Mesendoderm (in vitro differentiated cells): ENCODE data around the gene OR2T12.
"Not testable (repeated sequence)": the region's sequence is repeated elsewhere in the genome, so short reads cannot be mapped to it uniquely, and the experiment has no call there.

Experiments
- DNase-seq: peaks from one replicate; pipeline ENCODE4 v3.0.0; 2013
- H2AK5ac ChIP-seq: 2 replicates; pipeline ENCODE4 v1.6.1; 2013; ENCODE audit warnings: low read length, inconsistent platforms
- H2BK120ac ChIP-seq: 2 replicates; pipeline ENCODE4 v1.6.1; 2013; ENCODE audit warnings: low read depth, mild to moderate bottlenecking, low read length, moderate library complexity, mixed read lengths
- H2BK15ac ChIP-seq: replicated peaks from 2 replicates; pipeline ENCODE4 v1.6.1; 2013; ENCODE audit warnings: low read depth, mild to moderate bottlenecking, moderate library complexity
- H2BK5ac ChIP-seq: 2 replicates; pipeline ENCODE4 v1.6.1; 2013; ENCODE audit warnings: low read length, inconsistent platforms
- H3K18ac ChIP-seq: 2 replicates; pipeline ENCODE4 v1.6.1; 2013; ENCODE audit warnings: mild to moderate bottlenecking, low read length, mixed read lengths
- H3K23ac ChIP-seq: one replicate; pipeline ENCODE4 v1.6.1; 2013; ENCODE audit warnings: low read length
- H3K27ac ChIP-seq: 2 replicates; pipeline ENCODE4 v1.5.1; 2013; ENCODE audit warnings: low read depth, mild to moderate bottlenecking, inconsistent platforms, low read length, moderate library complexity
- H3K27me3 ChIP-seq: 2 replicates; pipeline ENCODE4 v1.6.1; 2013; ENCODE audit warnings: low read length, control low read depth, mild to moderate bottlenecking, inconsistent platforms; ENCODE audit not compliant: insufficient read depth, poor library complexity
- H3K36me3 ChIP-seq: 2 replicates; pipeline ENCODE4 v1.6.1; 2013; ENCODE audit warnings: low read length, inconsistent platforms; ENCODE audit not compliant: control insufficient read depth, insufficient read depth
- H3K4ac ChIP-seq: one replicate; pipeline ENCODE4 v1.6.1; 2013; ENCODE audit warnings: low read depth, mild to moderate bottlenecking, low read length, moderate library complexity
- H3K4me1 ChIP-seq: 2 replicates; pipeline ENCODE4 v1.6.1; 2013; ENCODE audit warnings: low read depth, low read length, inconsistent platforms; ENCODE audit not compliant: control insufficient read depth
- H3K4me2 ChIP-seq: 2 replicates; pipeline ENCODE4 v1.6.1; 2013; ENCODE audit warnings: low read length
- H3K4me3 ChIP-seq: 2 replicates; pipeline ENCODE4 v1.5.1; 2013; ENCODE audit warnings: mild to moderate bottlenecking, low read length
- H3K56ac ChIP-seq: one replicate; pipeline ENCODE4 v1.6.1; 2013; ENCODE audit warnings: low read length
- H3K79me1 ChIP-seq: 2 replicates; pipeline ENCODE4 v1.6.1; 2013; ENCODE audit warnings: low read length, inconsistent platforms
- H3K79me2 ChIP-seq: 2 replicates; pipeline ENCODE4 v1.6.1; 2013; ENCODE audit warnings: mild to moderate bottlenecking, low read length; ENCODE audit not compliant: control insufficient read depth, insufficient read depth
- H3K9ac ChIP-seq: 2 replicates; pipeline ENCODE4 v1.6.1; 2013; ENCODE audit warnings: low read length, inconsistent platforms
- H4K5ac ChIP-seq: one replicate; pipeline ENCODE4 v1.6.1; 2013; ENCODE audit warnings: low read length
- H4K8ac ChIP-seq: one replicate; pipeline ENCODE4 v1.6.1; 2013; ENCODE audit warnings: low read depth, mild to moderate bottlenecking, control low read depth, low read length, moderate library complexity
- WGBS: extraction: QIAGEN DNeasy Blood & Tissue Kit; methylation state at CpG from one replicate; pipeline ENCODE4 v1.1.7; 2013; ENCODE audit warnings: low lambda C conversion rate, missing lambda C conversion rate; ENCODE audit not compliant: insufficient coverage; ENCODE audit errors: extremely low coverage; 5-methylcytosine and 5-hydroxymethylcytosine counted together

The OR2T12 gene

DNA sequence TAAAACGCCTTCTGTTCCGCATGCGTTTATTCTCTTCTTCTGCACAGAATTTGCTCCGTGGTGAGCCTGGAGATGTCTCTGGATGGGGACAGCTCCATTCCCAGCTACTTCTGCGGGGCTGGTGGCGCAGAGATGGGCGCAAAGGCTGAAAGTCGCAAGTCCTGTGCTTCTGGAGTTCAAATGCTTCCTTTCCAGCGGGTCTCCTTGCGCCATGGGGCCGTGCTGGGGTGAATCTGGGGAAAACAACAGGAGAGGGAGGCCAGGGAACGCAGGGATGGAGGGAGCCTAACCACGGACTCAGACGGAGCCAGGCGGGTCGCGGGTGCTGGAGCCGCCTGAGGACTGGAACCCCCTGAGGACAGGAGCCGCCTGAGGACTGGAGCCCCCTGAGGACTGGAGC, 2.9 kb upstream of the OR2T12 start:
- H2BK5ac ChIP-seq, result no peak overlapping the region
- H2BK15ac ChIP-seq, result no peak overlapping the region
- no peak overlapping the region for H4K8ac ChIP-seq
- no peak overlapping the region for H3K4me2 ChIP-seq
- WGBS, result no CpG with 5 or more reads among the region's 19 CpGs
- H2AK5ac ChIP-seq, result no peak overlapping the region
- H3K79me1 ChIP-seq, result no peaks in the 10 kb centered on the region
- no peak overlapping the region for H3K23ac ChIP-seq
- H4K5ac ChIP-seq, result no peak overlapping the region
- no peaks in the 10 kb centered on the region for H3K79me2 ChIP-seq
- H3K4me1 ChIP-seq, result no peaks in the 10 kb centered on the region
- no peak overlapping the region for H3K27ac ChIP-seq
- DNase-seq, result no peak
- no peaks in the 10 kb centered on the region for H3K36me3 ChIP-seq
- H3K4ac ChIP-seq, result no peak overlapping the region
- no peaks in the 10 kb centered on the region for H3K27me3 ChIP-seq
- H3K56ac ChIP-seq, result no peak overlapping the region
- H3K18ac ChIP-seq, result no peak overlapping the region
- no peak overlapping the region for H3K4me3 ChIP-seq
- H2BK120ac ChIP-seq, result no peak overlapping the region
- H3K9ac ChIP-seq, result no peak overlapping the region

- H3K18ac ChIP-seq, H4K8ac ChIP-seq, H3K36me3 ChIP-seq, H3K23ac ChIP-seq, DNase-seq, H3K56ac ChIP-seq, H2BK120ac ChIP-seq, H2BK15ac ChIP-seq, H3K79me1 ChIP-seq, H3K4me1 ChIP-seq, H3K27me3 ChIP-seq, H3K4me3 ChIP-seq, H4K5ac ChIP-seq, H3K4ac ChIP-seq, H2AK5ac ChIP-seq, H3K4me2 ChIP-seq, H3K27ac ChIP-seq, H3K9ac ChIP-seq, H3K79me2 ChIP-seq, H2BK5ac ChIP-seq: not testable (repeated sequence)
- no CpG with 5 or more reads among the region's 9 CpGs for WGBS
Observed at GRCh38 chr1:248305672-248306071, 2.4 kb upstream of the OR2T12 start.

DNA sequence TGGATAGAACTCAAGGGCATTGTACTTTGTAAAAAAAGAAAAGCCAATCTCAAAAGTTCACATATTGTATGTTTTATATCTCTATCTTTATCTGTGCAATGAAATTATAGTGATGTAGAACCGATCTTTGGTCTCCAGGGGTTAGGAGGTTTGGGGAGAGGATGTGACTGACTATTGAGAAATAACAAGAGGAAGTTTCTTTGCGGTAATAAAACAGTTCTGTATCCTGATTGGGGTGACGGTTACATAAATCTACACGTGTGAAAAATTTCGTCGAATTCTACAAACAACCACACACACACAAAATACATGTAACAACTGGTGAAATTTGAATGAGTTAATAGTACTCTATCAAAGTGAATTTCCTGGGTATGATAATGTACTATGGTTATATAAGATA, 14.8 kb downstream of the OR2T12 start:
- Histone ChIP-seq H2BK5ac (no peak overlapping the region), H3K4me1 (no peaks in the 10 kb centered on the region), H3K9ac (no peak overlapping the region), H3K27me3 (no peaks in the 10 kb centered on the region), H3K56ac (no peak overlapping the region), H3K4me2 (no peak overlapping the region), H2AK5ac (no peak overlapping the region), H3K4me3 (no peak overlapping the region), H3K18ac (no peak overlapping the region), H3K79me1 (no peaks in the 10 kb centered on the region), H3K27ac (no peak overlapping the region), H2BK15ac (no peak overlapping the region), H3K23ac (no peak overlapping the region), H3K4ac (no peak overlapping the region), H3K79me2 (no peaks in the 10 kb centered on the region), H4K5ac (no peak overlapping the region), H2BK120ac (no peak overlapping the region), H4K8ac (no peak overlapping the region), H3K36me3 (no peaks in the 10 kb centered on the region)
- WGBS, result no CpG with 5 or more reads among the region's 6 CpGs
- no peak for DNase-seq

DNA sequence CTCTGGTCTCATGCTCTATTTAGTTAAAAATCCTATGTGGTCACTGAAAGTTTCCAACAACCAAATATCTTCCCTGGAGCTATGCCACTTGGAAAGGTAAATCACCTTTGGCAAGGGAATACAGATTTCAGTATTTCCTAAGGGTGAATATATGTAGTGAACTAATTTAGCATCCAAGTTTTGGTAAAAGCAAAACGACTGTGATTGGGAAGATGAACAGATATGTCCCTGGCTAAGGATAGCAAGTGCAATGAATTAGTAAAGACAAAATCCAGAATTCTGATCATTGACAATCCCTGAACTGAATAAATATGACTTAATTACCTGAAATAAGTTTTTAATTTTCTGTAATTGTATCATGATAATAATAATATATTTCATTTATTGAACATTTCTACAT, 25.3 kb downstream of the OR2T12 start, which contains the start of gene OR2T33:
TSS of gene OR2T33 (minus strand) at position 101 of the 400 bp plus-strand sequence. CDS start 4,162 bp downstream, outside the sequence.
- Histone ChIP-seq H3K36me3 (no peaks in the 10 kb centered on the region), H3K9ac (no peak within 1 kb of the TSS), H3K18ac (no peak within 1 kb of the TSS), H3K27me3 (no peaks in the 10 kb centered on the region), H3K79me2 (no peaks in the 10 kb centered on the region), H4K5ac (no peak within 1 kb of the TSS), H3K4me1 (no peaks in the 10 kb centered on the region), H3K4me3 (no peak within 1 kb of the TSS), H3K27ac (no peak within 1 kb of the TSS), H3K79me1 (no peaks in the 10 kb centered on the region), H3K4ac (no peak within 1 kb of the TSS), H2AK5ac (no peak within 1 kb of the TSS), H3K4me2 (no peak within 1 kb of the TSS), H3K56ac (no peak within 1 kb of the TSS), H2BK15ac (no peak within 1 kb of the TSS), H4K8ac (no peak within 1 kb of the TSS), H3K23ac (no peak within 1 kb of the TSS), H2BK120ac (no peak within 1 kb of the TSS), H2BK5ac (no peak within 1 kb of the TSS)
- WGBS, result no CpG with 5 or more reads among the region's 1 CpG
- no peak for DNase-seq

DNA sequence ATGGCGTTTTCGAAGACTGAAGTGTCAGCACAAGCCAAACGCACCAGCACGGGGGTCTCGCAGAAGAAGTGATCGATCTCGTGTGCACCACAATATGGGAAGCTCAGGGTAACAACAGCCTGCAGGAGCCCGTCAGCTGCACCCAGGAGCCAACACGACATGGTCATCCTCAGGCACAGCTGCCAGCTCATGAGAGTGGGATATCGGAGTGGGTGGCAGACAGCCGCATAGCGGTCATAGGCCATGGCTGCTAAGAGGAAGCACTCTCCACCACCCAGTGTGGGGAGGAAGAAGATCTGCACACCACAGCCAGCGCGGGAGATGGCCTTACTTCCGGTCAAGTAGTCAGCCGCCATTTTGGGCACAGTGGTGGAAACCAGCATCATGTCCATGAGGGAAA, 30.0 kb downstream of the OR2T12 start:
- H3K27me3 ChIP-seq, H3K4me2 ChIP-seq, H3K4me3 ChIP-seq, H2AK5ac ChIP-seq, H4K5ac ChIP-seq, H3K36me3 ChIP-seq, H3K4ac ChIP-seq, H2BK15ac ChIP-seq, H3K56ac ChIP-seq, H2BK120ac ChIP-seq, H4K8ac ChIP-seq, H3K4me1 ChIP-seq, DNase-seq, H3K18ac ChIP-seq, H3K23ac ChIP-seq, H3K79me1 ChIP-seq, H3K27ac ChIP-seq, H3K79me2 ChIP-seq, H2BK5ac ChIP-seq, H3K9ac ChIP-seq: not testable (repeated sequence)
- no CpG with 5 or more reads among the region's 16 CpGs for WGBS

DNA sequence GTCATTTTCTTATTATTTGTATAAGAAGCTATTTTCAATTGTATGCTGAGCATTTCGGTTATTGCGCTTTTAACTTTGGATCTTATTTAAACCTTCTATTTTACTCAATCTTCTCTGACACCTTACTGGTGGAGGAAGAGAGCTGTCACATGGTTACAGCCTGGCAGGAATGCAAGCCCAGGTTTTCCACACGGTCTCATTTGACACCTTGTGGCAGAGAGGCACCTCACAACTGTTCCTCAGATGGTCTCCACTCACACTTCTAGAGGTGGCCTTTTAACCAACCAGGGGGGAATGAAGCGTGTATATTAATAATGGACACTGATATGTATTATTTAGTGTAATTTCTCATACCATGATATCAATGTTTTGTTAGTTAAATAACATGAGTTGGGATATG, 35.0 kb downstream of the OR2T12 start:
- no CpG with 5 or more reads among the region's 4 CpGs for WGBS
- no peak overlapping the region for H3K56ac ChIP-seq
- H3K36me3 ChIP-seq, result no peaks in the 10 kb centered on the region
- H3K4me3 ChIP-seq, result no peak overlapping the region
- H4K5ac ChIP-seq, result no peak overlapping the region
- no peaks in the 10 kb centered on the region for H3K79me1 ChIP-seq
- no peaks in the 10 kb centered on the region for H3K79me2 ChIP-seq
- no peak overlapping the region for H3K23ac ChIP-seq
- no peak overlapping the region for H3K18ac ChIP-seq
- no peak overlapping the region for H3K4ac ChIP-seq
- no peak overlapping the region for H3K9ac ChIP-seq
- H3K4me2 ChIP-seq, result no peak overlapping the region
- H2BK15ac ChIP-seq, result no peak overlapping the region
- H2BK5ac ChIP-seq, result no peak overlapping the region
- no peak for DNase-seq
- no peaks in the 10 kb centered on the region for H3K27me3 ChIP-seq
- no peak overlapping the region for H2BK120ac ChIP-seq
- H2AK5ac ChIP-seq, result no peak overlapping the region
- H3K4me1 ChIP-seq, result no peaks in the 10 kb centered on the region
- no peak overlapping the region for H4K8ac ChIP-seq
- H3K27ac ChIP-seq, result no peak overlapping the region
